ENCODE results near the gene SAG. TPM values are rescaled to one million over a fixed set of nuclear protein-coding genes. Genes with fewer than 3 reads are reported as not detected.
"Not testable (repeated sequence)": the region's sequence is repeated elsewhere in the genome, so short reads cannot be mapped to it uniquely, and the experiment has no call there.

The SAG gene
- total RNA-seq, 3 donors from 2014 or later = not detected

DNA sequence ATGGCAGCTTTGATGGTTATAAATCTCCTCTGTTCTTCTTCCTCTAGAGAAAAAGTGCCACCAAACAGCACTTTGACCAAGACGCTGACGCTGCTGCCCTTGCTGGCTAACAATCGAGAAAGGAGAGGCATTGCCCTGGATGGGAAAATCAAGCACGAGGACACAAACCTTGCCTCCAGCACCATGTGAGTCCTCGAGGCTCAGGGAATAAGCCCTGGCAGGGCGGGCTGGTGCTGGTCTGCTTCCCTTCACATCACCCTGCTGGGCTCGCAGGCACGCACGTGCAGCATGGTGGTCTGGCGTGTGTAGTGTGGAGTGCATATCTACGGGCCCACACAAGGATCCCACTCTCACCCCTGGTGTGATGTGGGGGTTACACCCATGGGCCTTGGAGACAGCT, 27.3 kb downstream of the SAG start:
- intact Hi-C loops (cut with DNase I; ENCODE audit: low total_unique reads) = no loop called here

DNA sequence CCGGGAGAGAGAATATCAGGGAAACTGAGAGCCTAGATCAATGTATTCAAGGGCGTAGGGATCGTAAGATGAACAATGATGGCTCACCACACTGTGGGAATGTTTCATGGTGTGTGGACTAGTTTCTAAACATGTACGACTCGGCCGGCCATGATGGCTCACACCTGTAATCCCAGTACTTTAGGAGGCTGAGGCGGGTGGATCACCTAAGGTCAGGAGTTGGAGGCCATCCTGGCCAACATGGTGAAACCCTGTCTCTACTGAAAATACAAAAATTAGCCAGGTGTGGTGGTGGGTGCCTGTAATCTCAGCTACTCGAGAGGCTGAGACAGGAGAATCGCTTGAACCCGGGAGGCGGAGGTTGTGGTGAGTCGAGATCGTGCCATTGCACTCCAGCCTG, 28.5 kb downstream of the SAG start:
- H3K4me1 ChIP-seq; H3K36me3 ChIP-seq; H3K27me3 ChIP-seq; H3K4me3 ChIP-seq; H3K9me3 ChIP-seq; H3K27ac ChIP-seq; intact Hi-C loops (cut with DNase I; ENCODE audit: low total_unique reads): not testable (repeated sequence)
- peak in 1 of 2 donors; percentile 7 for DNase-seq (ENCODE audit: low spot score in 2 of 2)

More for the DNA sequence above, 27.3 kb downstream of the SAG start:
- H3K27me3 ChIP-seq = no peaks in the 10 kb centered on the region
- no peak overlapping the region for H3K27ac ChIP-seq
- no peak overlapping the region for H3K4me3 ChIP-seq
- TF ChIP-seq POLR2AphosphoS5 (IDR thresholded peaks at IDR 0.05) (no peak), POLR2A (IDR thresholded peaks at IDR 0.05) (no peak)
- TF ChIP-seq, protein P1, sequence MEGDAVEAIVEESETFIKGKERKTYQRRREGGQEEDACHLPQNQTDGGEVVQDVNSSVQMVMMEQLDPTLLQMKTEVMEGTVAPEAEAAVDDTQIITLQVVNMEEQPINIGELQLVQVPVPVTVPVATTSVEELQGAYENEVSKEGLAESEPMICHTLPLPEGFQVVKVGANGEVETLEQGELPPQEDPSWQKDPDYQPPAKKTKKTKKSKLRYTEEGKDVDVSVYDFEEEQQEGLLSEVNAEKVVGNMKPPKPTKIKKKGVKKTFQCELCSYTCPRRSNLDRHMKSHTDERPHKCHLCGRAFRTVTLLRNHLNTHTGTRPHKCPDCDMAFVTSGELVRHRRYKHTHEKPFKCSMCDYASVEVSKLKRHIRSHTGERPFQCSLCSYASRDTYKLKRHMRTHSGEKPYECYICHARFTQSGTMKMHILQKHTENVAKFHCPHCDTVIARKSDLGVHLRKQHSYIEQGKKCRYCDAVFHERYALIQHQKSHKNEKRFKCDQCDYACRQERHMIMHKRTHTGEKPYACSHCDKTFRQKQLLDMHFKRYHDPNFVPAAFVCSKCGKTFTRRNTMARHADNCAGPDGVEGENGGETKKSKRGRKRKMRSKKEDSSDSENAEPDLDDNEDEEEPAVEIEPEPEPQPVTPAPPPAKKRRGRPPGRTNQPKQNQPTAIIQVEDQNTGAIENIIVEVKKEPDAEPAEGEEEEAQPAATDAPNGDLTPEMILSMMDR (IDR thresholded peaks at IDR 0.05) = no peak
- no peak for DNase-seq (ENCODE audit: low spot score in 2 of 2)
- H3K36me3 ChIP-seq = no peaks in the 10 kb centered on the region
- no peaks in the 10 kb centered on the region for H3K9me3 ChIP-seq
- no peaks in the 10 kb centered on the region for H3K4me1 ChIP-seq

DNA sequence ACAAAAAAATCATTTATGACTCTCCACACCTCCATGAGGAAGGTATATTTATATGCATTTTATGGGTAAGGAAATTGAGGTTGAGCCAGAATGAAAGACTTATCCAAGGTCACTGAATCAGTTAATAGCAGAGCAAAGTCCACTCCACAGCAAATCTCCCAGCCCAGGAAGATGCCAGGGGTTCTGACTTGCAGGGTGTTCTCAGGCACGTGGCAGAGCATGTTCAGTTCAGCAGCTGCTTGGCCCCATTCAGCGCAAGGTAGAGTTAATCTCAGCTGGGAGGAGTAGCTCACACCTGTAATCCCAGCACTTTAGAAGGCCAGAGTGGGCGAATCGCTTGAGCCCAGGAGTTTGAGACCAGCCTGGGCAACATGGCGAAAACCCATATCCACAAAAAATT, 28.9 kb downstream of the SAG start:
- intact Hi-C loops (cut with DNase I; ENCODE audit: low total_unique reads) = no loop called here
- no peaks in the 10 kb centered on the region for H3K4me1 ChIP-seq
- H3K9me3 ChIP-seq = no peaks in the 10 kb centered on the region
- TF ChIP-seq POLR2A (IDR thresholded peaks at IDR 0.05) = no peak
- TF ChIP-seq, protein P1 (IDR thresholded peaks at IDR 0.05) = no peak
- no peak for TF ChIP-seq POLR2AphosphoS5 (IDR thresholded peaks at IDR 0.05)
- H3K36me3 ChIP-seq = no peaks in the 10 kb centered on the region
- peak in 1 of 2 donors; percentile 1 for DNase-seq (ENCODE audit: low spot score in 2 of 2)
- no peak overlapping the region for H3K4me3 ChIP-seq
- no peak overlapping the region for H3K27ac ChIP-seq
- H3K27me3 ChIP-seq = no peaks in the 10 kb centered on the region

DNA sequence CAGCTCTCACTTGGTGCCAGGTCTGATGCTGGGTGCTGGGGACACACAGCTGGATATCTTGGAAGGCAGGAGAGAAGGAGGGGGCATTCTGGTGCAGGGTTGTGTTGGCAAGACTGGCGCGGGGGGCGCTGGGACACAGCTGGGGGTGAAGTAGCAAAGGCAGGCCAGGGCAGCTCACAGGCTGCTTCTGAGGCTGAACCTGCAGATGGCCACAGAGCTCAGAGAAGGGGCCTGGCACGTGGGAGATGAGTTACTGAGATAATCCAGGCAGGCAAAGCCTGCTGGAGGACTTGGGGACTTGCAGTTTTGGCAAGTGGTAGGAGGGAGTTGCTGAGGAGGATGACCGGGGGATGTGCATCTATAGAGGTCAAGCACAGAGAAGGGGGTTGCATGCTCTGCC, 30.4 kb downstream of the SAG start:
- Histone ChIP-seq H3K27ac (no peak overlapping the region), H3K4me3 (no peak overlapping the region), H3K36me3 (no peaks in the 10 kb centered on the region), H3K4me1 (no peaks in the 10 kb centered on the region), H3K27me3 (no peaks in the 10 kb centered on the region), H3K9me3 (no peaks in the 10 kb centered on the region)
- no peak for TF ChIP-seq POLR2A (IDR thresholded peaks at IDR 0.05)
- TF ChIP-seq, protein P1 (IDR thresholded peaks at IDR 0.05) = no peak
- TF ChIP-seq POLR2AphosphoS5 (IDR thresholded peaks at IDR 0.05) = no peak
- intact Hi-C loops (cut with DNase I; ENCODE audit: low total_unique reads) = no loop called here
- peak in 1 of 2 donors; percentile 14 for DNase-seq (ENCODE audit: low spot score in 2 of 2)

DNA sequence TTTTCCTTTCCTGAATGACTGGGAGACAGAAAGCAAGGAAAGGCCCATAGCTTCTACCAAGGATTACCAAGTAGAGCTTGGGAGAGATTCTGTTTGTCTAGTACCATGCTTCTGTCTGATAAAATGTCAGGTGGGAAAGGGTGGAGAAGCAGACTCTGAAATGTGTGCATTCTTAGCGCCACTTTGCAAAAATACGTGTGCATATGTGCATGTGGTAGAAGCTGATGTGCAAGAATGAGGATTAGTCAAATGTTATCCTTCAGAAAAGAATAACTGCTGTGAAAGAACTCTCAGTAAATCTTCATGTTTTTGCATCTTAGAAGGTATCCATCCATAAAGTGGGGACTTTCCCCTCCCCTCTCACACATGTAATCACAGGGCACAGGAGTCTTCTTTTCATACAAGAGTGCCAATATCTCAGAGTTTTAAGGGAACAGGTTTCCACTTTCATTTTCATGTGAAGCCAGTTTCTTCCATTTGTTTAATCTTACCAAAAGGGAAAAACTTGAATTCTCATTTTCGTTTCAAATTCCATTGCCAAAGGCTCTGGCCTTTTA, 31.3 kb downstream of the SAG start:
- Histone ChIP-seq H3K4me3 (no peak overlapping the region), H3K27ac (no peak overlapping the region), H3K4me1 (no peaks in the 10 kb centered on the region), H3K27me3 (no peaks in the 10 kb centered on the region), H3K9me3 (no peaks in the 10 kb centered on the region), H3K36me3 (no peaks in the 10 kb centered on the region)
- intact Hi-C loops (cut with DNase I; ENCODE audit: low total_unique reads) = no loop called here
- DNase-seq (ENCODE audit: low spot score in 2 of 2) = no peak
- TF ChIP-seq, protein P1 (IDR thresholded peaks at IDR 0.05) = no peak
- TF ChIP-seq POLR2A (IDR thresholded peaks at IDR 0.05) (no peak), POLR2AphosphoS5 (IDR thresholded peaks at IDR 0.05) (no peak)

DNA sequence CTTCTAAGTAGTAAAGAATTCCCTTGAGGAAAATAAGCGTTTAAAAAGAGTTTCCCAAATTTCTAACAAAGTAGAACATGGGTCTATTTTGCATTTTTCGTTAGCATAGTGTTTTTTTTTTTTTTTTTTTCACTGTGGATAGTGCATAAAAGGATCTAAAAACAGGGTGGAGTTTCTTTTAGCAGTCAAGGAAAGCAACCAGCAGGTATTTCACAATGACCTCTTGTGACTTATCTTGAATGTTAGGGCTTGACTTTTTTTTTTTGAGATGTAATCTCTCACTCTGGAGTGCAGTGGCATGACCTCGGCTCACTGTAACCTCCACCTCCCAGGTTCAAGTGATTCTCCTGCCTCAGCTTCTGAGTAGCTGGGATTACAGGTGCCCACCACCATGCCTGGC, 31.8 kb downstream of the SAG start:
- H3K36me3 ChIP-seq = no peaks in the 10 kb centered on the region
- no peak for DNase-seq (ENCODE audit: low spot score in 2 of 2)
- H3K27me3 ChIP-seq = no peaks in the 10 kb centered on the region
- TF ChIP-seq, protein P1 (IDR thresholded peaks at IDR 0.05) = no peak
- TF ChIP-seq POLR2A (IDR thresholded peaks at IDR 0.05) = no peak
- no peak for TF ChIP-seq POLR2AphosphoS5 (IDR thresholded peaks at IDR 0.05)
- no peaks in the 10 kb centered on the region for H3K4me1 ChIP-seq
- H3K9me3 ChIP-seq = no peaks in the 10 kb centered on the region
- H3K4me3 ChIP-seq = no peak overlapping the region
- intact Hi-C loops (cut with DNase I; ENCODE audit: low total_unique reads) = no loop called here
- no peak overlapping the region for H3K27ac ChIP-seq

All from breast epithelium (tissue), 4 donors.